GM19099 (cell line): ENCODE data around the gene ZNF48.

Source experiments
- POLR2A ChIP-seq: IDR thresholded peaks from 3 replicates; pipeline ENCODE4 v1.6.1; 2011; ENCODE audit warnings: low read depth; ENCODE audit not compliant: insufficient read length; ENCODE audit errors: extremely low read depth

ZNF48 gene

DNA sequence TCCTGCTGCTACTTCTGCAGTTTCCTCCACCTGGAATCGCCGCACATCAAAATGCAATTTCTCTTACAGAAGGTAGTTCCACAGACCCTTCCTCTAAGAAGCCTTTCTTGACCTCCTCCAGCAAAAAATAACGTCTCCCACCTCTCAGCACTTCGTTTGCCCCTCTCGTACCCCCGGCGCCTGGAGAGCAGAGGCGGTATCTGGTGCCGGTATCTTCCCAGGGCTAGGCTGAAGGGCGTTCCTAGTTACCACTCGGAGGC lies 34.1 kb downstream of the ZNF48 start:
- TF ChIP-seq POLR2A: no peak

DNA sequence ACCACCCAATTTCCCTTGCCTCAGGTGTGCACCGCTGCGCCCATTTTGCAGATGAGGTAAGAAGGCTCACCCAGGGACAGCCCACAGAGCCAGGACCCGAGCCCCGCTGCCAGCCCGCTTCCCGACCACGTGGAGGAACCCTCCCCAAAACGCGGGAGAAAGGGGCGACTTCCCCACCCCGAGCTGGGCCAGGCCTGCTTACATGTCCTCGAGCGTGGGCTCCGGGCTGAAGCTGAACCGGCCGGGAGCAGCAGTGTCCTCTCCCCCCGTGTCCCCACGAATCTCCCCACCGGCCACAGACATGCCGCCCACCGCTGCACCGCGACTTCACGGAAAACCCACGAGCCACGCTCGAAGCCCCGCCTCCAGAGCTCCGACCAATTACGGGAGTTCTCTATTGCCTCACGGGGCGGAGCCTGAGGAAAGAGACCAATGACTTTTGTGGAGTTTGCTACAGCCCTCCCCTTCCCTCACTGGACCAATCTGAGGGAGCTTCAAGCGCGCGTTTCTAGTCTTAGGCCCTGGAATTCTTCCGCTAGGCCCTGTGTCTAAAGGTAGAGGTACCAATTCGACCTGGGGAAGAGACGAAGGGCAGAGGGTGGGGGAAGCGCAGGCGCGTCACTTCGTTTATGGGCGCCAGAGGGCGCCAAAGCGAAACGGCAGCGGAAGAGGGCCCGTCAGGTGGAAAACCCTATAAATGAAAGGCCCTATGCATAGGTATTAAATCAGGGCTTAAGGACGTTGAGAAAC lies 34.6 kb downstream of the ZNF48 start, which contains the start of gene DCTPP1:
DCTPP1 (minus strand) TSS at position 353 of the 750 bp plus-strand sequence; CDS start at position 303, 50 bp downstream.
- peak; percentile 65 for TF ChIP-seq POLR2A

DNA sequence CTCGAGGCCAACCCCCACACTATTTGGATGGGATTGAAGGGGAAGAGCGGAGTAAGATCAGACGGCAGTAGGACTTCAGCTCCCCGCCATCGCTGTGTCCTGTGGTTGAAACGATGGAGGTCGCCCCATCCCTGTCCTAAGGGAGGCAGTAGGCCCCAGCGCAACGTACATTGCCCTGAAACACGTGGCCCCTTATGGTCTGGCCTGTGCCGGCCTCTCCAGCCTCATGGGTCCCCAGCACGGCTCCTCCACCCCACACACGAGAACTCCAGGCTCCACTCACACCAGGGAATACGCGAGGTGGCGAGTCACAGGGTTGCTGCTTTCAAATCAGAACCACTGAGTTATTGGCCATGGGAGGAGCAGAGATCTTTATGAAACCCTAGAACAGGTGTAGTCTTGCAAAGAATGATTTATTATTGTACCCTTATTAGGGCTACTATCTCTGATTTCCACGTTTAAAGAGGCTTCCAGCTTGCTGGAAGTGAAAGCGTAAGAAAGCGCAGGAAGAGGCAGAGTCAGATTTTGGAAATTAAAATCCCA lies 35.3 kb downstream of the ZNF48 start:
- TF ChIP-seq POLR2A: no peak

DNA sequence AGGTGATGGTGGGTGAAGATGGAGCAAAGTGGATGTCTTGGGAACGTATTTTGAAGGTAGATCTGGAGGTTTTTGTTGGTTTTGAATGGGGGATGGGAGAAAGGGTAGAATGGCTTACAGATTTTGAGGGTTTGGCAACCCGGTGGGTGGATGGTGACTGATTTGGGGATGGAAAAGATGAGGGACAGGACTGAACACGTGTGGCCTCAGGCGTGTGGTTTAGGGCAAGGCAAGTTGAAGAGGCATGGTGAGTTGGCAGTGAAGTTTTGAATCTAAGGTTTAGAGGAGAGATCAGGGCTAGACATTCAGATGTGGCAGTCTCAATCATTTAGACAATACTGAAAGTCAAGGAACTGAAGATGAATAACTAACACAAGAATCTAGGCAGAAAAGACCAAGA lies 39.6 kb downstream of the ZNF48 start:
- TF ChIP-seq POLR2A: no peak

DNA sequence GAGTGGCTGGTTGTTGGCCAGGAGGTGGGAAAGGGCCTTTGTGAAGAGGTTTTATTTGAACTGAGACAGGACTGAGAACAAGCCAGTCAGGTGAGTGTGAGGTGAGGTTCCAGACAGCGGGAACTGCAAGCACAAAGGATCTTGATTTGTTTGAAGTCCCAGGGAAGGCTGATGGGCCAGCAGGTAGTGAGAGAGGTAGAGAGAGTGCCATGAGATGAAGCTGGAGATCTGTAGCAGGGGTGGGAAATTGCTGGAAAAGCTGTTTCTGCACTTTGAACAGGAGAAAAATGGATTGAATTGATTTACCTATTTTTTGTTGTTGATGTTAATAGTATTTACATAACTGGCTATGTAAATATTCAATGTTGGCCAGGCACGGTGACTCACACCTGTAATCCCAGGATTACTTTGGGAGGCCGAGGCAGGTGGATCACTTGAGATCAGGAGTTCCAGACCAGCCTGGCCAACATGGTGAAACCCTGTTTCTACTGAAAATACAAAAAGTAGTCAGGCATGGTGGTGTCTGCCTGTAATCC lies 42.4 kb downstream of the ZNF48 start:
- no peak for TF ChIP-seq POLR2A

DNA sequence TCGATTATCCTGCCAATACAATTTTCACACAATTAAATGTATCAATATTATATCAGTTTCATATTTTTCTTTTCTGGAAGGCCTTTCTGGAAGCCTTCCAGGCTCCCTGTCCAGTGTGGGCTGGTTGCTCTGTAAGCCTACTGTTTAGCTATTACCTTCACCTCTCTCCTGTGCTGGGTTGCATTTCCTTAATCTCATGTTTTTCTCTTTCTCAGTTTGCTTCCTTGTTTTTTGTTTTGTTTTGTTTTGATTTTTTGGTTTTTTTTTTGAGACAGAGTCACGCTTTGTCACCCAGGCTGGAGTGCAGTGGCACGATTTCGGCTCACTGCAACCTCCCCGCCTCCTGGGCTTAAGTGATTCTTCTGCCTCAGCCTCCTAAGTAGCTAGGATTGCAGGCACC lies 43.6 kb downstream of the ZNF48 start:
- no peak for TF ChIP-seq POLR2A

DNA sequence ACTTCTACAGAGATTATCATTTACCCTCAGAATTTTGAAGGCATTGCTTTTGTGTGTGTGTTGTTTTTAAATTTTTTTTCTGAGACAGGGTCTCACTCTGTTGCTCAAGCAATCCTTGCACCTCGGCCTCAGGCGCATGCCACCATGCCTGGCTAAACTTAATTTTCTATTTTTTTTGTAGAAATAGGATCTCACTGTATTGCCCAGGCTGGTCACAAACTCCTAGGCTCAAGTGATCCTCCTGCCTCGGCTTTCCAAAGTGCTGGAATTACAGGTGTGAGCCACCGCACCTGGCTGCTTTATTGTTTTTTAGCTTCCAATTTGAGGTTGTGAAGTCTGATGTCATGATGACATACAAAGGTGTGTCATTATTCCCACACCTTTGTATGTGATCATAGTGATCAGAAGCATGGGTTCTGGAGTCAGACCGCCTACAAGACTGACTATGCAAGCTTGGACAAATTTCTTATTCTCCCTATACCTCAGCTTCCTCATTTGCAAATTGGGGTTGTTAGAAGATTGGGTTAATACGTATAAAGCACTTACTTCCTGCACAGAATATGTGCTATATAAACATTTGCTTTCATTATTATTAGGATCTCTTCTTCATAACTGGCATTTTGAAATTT lies 44.6 kb downstream of the ZNF48 start:
- no peak for TF ChIP-seq POLR2A

DNA sequence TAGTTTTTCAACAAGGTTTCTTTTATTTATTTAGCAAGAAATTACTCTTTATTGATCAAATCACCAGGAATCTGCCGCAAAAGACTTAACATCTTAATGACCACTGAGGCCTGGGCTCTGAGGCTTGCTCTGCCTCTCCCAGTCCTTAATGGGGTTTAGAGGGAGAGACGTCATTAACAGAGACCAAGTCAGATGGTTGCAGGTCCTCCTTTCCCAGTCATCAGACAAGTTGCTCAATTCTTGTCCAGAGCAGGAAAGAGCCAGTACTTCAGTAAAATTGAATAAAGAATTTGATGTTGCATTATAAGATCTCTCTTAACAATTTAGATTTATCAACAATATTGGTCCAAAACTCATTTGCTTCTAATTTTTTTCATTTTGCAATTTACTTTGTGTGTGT lies 48.4 kb downstream of the ZNF48 start:
- no peak for TF ChIP-seq POLR2A

DNA sequence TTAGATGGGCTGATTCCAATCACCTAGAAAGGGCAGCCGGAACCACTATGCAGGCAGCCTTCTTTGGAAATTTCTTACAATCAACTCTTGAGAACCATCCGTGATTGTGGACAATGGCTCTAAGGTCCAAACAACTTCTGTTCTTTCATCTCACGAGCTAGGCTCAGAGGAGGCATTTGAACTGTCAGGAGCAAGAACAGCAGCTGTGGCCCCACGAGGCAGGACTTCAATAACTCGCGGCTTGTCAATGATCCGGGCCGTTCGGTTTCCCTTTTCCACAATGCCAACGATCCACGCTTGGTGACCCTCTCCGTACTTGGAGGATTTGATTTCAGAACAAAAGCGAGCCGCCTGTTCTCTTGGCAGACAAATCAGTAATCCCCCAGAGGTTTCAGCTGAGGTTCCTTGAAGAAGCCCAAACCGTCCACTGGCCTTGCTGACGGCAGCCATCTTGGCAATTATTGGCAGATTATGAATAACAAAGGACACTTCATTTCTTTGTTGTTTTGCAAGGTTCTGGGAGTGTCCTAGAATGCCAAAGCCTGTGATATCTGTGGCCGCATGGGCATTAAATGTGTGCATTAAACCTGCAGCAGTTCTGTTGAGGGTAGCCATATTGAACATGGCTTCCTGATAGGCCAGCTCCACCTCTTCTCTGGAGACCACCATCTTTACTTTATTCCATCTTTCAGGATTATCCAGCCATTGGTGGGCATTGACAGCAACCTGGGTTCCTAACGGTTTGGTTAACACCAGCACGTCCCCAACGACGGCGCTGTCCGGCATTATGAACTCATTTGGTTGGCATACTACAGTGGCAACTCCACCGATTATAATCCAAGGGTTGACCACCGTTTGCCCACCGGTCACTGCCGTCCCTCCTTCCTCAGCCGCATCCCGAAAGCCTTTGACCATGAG lies 49.3 kb downstream of the ZNF48 start:
- TF ChIP-seq POLR2A: no peak

DNA sequence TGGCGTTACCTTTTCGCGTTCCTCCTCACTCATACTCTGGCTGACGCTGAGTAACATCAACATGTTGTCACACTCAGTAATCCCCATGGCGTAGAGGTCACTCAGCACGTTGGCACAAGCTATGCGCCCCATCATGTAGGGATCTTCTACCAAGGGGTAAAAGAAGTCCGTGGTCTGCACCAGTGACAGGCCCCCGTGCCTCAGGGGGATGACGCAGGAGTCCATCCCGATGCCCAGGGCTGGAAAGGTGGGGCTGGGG lies 49.9 kb downstream of the ZNF48 start:
- no peak for TF ChIP-seq POLR2A

DNA sequence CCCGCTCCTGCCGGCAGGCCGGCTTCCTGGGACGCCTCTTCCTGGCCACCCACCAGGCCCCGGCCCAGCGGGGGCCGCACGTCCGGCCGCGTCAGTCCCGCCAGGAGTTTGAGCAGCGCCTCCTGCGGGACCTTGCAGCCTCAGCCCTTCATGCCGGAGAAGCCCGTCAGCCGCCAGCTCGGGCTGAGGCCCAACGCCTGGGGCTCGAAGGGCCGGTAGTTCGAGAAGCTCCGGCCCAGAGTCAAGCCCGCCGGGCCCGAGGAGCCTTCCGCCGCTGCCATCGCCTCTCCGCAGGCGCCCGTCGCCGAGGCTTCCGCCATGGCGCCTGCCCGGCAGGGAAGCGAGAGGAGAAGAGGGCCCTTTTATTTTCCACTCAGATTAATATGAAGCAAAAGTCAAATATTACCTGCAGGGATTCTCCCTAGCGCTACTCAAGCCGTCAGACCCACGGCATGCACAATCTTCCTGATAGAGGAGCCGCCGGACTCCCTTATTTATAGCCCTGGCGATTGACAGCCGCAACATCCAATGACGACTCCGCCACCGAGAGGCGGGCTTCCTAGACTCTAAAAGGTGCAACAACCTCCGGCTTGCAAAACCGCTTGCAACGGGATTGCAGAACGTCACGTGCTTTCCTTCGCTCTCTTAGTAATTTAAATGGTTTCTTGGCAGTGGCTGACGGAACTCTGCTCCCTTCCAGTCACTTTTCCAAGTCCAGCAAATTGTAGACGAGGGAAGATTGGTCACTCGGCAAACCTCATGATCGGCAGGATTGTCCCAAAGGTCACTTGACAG lies 50.4 kb downstream of the ZNF48 start, which contains the start of gene SEPHS2:
SEPHS2 (minus strand) TSS at position 467 of the 795 bp plus-strand sequence; CDS start at position 320, 147 bp downstream.
- peak; percentile 97 for TF ChIP-seq POLR2A

DNA sequence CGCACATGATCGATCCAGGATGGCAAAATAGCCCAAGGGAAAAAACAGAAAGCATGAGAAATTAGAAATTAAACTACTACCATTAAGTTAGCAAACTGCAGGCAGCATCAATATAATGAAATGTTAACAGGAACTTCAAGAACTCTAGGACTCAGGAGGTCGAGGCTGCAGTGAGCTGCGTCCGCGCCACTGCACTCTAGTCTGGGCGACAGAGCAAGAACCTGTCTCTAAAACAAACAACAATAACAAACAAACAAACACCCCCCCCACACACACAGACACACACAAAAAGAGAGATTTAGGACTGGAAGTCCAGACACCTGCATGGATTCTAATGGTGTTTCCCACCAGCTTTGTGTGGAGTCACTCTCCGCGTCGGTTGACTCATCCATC lies 51.0 kb downstream of the ZNF48 start:
- no peak for TF ChIP-seq POLR2A

DNA sequence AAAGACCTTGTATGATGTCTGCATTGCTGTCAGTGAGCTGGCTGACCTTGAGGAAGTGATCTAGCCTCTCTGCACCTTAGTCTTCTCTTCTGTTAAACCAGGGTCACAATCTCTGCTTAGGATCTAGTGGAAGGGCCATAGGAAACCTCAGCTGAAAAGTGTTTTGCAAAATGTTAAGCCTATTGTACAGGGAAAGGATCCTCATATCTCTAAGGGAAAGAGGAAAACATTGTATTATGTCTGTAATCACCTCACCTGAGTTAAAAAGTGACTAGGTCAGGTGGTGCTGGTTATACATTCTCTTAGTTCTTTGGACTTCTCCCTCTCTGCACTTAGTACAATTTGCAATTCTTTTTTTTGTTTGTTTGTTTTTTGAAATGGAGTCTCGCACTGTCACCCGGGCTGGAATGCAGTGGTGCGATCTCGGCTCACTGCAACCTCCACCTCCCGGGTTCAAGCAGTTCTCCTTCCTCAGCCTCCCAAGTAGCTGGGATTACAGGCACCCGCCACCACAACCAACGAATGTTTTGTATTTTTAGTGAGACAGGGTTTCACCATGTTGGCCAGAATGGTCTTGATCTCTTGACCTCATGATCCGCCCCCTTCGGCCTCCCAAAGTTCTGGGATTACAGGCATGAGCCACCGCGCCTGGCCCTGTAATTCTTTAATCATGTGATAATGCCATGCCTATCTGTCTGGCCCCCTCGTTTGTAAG lies 52.4 kb downstream of the ZNF48 start:
- TF ChIP-seq POLR2A: no peak

DNA sequence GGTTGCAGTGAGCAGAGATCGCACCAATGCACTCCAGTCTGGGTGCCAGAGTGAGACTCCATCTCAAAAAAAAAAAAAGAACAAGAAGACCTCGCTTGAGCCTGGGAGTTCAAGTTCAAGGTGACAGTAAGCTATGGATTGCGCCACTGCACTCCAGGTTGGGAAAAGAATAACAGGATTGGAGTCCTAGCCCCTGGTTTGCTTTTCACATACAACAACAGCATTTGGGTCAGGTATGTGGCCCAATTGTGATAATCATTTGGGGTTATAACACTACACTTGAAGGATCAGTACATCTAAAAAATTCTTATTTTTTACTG lies 53.9 kb downstream of the ZNF48 start:
- no peak for TF ChIP-seq POLR2A
